H4 (cell line): ENCODE results near the gene HOOK1. TPM values are rescaled to one million over a fixed set of nuclear protein-coding genes. Genes with fewer than 3 reads are reported as not detected.
"Not testable (repeated sequence)": the region's sequence is repeated elsewhere in the genome, so short reads cannot be mapped to it uniquely, and the experiment has no call there.

Experiments
- DNase-seq: peaks from one replicate; pipeline ENCODE4 v3.0.0-alpha.2; 2015; ENCODE audit warnings: low spot score
- total RNA-seq: library from RNA; depleted of rRNA; stranded (reverse); fragments of >200 nt; shearing (Covaris generic); gene quantifications from 2 replicates; pipeline ENCODE4 v1.2.3, GENCODE V29; 2014

HOOK1 gene
- total RNA-seq, 1 experiment from 2014 or later = 0.02 TPM

DNA sequence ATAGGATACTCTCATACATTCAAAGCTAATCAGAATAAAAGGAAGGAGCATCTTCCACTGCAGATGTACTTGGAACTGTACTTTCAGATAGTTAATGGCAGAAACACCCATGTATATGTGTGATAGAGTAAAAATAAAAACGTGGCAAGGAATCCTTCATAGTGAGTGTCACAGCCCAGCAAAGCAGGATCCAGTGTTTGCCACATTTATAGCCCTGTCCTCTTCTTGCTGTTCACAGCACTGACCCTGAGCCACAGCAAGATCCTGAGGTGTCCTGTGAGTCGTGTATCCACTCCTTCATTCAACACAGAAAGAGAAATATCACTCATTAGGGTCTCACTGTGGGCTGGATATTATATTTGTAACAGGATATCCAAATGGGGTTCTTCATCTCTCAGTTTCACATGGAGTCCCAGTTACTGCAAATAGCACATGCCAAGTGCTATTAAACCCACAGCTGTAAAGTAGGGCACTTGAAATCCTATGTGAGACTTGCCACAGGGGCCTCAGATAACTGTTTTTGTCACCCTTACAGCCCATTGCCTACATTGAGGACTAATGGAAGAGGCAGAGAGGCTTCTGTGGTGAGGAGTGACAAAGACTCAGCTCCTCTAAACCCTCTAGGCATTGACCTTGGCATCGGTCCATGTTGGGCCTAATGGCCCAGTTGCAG lies 70.5 kb downstream of the HOOK1 start:
- no peak for DNase-seq

DNA sequence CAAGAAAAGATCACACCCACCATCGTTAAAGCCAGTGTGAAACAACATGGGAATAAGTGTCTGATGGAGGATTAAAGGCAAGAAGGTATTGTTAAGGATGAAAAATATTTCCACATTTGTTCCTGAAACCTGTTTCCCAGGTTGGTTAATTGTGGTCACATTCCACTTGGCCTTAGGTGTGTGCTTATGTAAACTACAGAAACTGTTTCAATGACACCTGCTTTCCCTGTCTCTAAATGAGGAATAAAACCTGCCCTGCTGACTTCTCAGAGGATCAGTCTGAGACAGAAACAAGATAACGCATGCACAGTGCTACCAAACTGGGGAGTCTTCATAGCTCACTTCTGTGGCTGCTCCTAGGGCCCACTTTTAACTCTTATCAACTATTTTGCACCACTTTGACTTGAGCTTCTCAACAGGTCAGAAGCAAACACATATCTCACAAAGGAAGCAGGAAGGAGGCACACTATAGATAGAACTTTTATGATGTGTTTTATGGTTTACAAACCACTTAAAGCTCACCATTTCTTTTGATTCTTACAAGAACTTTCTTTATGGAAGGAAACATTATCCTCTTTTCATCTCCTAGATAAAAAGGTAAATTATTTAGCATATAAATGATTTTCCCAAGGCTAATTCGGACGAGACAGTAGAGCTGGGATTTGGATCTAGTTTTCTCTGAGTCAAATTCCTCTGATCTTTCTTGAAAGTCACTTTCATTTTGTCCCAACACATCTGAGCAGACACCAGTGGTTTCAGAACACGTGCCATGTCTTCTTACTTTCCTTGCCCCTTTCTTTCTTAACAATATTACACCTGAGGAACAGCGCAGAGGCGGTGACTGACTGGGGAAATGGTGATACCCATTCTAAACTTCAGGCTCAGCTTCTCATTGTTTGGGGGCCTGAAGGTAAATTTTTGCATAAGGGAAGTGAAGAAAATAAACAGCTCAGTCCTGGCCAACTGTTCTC lies 78.4 kb downstream of the HOOK1 start:
- no peak for DNase-seq

GRCh38 chr1:59897165-59897564 lies 82.4 kb downstream of the HOOK1 start:
- DNase-seq = no peak

DNA sequence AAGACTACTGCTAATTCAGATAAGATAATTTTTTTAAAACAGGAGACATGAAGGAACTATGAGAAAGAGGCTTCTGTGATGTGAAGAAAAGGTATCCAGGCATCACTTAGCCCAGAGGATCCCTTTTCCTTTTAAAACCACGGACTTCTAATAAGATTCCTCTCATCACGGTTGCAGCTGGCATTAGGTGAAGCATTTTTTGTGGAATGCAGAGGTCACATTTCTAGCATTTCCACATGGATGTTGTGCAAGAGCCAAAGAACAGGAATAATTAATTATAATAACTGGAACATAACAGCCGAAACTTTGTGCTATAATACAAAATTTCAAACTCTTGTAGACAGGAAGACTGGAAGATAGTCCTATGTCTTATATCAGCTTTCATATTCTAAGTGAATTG lies 84.2 kb downstream of the HOOK1 start:
- DNase-seq = no peak

- peak; percentile 21 for DNase-seq
Measured at GRCh38 chr1:59900640-59901039, 85.9 kb downstream of the HOOK1 start.

GRCh38 chr1:59901770-59902388 lies 87.1 kb downstream of the HOOK1 start:
- no peak for DNase-seq

DNA sequence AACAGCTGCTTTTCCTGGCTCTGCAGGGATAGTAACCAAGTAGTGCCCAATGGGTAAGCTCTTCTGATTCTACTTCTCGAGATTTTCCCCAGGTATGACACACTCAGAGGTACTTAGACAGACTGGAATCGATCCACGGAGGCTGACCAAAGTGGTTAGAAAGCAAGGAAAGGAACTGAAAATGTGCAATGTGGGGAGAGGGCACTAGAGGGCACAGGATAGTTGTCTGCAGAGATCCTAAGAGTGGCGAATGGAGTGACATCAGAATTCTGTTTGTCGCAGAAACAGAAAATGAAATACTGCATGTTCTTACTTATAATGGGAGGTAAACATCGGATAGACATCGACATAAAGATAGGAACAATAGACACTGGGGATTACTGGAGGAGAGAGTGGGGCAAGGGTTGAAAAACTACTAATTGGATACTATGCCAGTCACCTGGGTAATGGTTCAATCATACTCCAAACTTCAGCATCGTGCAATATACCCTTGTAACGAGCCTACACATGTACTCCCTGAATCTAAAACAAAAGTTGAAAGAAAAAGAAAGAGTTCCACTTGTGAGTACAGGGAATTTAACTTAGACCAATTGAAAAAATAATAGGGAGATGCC lies 88.5 kb downstream of the HOOK1 start:
- DNase-seq = peak; percentile 27

DNA sequence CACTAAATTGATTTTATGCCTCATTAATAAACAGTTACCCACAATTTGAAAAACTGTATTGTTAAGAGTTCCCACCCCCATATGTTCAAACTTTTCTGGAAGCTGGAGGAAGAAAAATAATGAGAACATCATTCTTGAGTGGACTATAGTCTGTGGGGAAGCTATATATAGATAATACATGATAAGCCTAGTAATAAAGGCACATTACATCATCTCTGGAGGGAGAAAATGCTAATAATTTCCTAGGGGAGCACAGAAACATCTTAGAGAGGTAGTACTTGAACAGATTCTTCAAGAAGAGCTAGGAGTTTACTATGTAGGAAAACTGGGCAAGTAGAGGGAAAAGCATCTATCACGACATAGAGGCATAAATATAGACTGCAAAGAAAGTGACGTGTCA lies 92.2 kb downstream of the HOOK1 start:
- DNase-seq = no peak

GRCh38 chr1:59908084-59908483 lies 93.3 kb downstream of the HOOK1 start:
- DNase-seq = no peak

DNA sequence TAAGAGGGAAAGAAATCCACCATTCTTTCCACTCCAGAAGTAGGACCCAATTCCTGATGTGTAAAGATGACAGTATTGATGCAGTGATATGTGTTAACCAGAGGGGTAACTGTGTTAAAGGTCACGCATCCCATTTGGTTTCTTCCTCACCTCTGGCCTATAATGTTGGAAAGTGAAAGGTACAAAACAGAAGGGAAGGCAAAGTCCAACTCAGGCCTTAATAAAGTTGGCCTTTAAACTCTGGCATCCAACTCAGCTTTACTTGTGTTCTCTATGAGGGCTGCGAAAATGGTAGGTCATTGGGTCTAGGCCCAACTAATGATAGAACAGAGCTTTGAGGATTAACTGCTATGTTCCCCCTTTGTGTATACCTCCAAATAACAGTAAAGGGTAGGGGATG lies 93.9 kb downstream of the HOOK1 start:
- DNase-seq = no peak

GRCh38 chr1:59914791-59915286 lies 100.1 kb downstream of the HOOK1 start:
- not testable (repeated sequence) for DNase-seq

DNA sequence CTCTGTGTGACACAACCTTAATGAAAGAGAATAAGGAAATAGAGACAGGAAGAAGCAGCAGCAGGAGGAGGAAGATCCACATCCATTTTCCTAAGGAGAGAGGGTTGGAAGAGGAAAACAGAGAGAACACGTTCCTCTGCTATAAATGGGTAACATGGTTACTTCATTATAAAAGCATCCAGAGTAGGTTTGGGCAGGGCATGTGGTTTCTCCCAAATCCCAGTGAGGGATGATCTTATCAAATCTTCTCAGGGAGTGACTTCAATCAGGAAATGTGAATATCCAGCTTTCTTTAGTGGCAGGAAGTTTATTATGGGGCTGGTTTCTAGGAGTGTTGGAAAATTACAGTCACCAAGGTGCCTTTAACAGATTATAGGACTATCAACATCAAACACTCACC lies 100.8 kb downstream of the HOOK1 start:
- DNase-seq = no peak

DNA sequence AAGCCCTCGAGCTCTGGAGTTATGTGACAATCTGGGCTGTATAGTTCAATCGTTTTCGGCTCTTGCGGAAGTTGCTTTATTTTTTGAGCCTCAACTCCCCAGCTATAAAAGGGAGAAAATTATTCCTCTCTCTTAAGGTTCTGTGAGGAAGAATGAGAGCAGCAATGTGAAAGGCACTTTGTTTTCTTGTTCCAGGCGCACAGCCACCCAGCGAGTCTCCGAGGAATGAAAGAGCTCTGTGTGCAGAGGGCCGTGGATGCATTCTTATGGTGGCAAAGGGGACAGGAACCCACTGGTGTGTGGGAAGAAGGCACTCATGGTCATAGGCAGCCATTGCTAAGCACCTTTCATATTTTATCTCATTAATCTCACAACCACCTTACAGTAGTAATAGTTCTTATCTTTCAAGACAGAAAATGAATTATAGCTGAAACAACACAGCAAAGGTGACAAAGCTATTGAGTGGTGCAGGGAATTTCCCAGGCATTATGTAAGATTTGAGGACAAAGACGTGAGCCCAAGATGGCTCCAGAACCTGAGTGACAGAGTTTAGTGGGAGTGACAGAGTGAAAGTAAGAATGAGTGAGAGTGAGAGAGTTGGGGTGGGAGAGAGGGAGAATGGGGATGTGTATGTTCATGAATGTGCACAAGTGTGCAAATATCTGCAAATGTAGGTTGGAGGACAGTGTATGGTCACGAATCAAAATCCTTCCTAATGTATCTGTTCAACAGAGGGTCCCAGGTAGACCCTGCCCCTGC lies 102.5 kb downstream of the HOOK1 start:
- no peak for DNase-seq

DNA sequence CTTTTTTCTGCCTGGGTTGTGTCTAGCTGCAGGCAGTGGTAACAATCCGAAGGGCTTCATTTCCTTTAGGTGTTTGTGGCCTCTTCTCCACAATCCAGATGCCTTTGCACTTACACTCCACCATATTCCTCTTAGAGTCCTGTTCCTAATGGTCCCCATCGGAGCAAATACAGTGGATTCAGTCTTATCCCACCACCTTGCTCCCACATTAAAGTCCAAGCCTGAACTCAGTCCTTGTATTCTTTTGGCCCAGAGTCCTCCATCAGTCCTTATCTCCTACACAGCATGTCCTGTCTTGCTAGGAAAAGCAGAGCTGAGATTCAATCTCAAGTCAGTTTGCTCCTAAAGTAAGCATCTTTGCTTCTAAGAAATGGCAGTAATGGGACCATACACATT lies 103.0 kb downstream of the HOOK1 start:
- DNase-seq = no peak

DNA sequence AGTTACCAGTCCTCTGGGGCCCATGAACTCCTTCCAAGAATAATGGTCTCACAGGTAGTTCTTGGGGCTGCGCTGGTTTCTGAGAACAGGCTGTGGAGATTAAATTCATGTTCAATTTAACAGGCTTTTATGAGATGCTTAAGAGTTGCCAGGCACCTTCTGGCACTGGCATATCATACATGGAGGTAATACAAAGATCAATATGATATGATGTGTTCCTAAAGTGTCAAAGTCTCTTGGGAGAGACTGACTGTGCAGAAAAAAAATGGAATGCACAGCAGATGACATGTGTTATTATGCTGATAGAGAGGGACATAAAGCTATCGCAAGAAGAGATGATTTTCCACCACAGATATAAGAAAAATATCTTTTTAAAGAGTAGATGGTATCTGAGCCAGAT lies 105.0 kb downstream of the HOOK1 start:
- DNase-seq = no peak

GRCh38 chr1:59921258-59921899 lies 106.6 kb downstream of the HOOK1 start:
- DNase-seq = not testable (repeated sequence)

- DNase-seq = no peak
Measured at GRCh38 chr1:59924653-59925052, 109.9 kb downstream of the HOOK1 start.
